Measurements from ENCODE around the gene ZNF496.
"Not testable (repeated sequence)": the region's sequence is repeated elsewhere in the genome, so short reads cannot be mapped to it uniquely, and the experiment has no call there.

Gene ZNF496

DNA sequence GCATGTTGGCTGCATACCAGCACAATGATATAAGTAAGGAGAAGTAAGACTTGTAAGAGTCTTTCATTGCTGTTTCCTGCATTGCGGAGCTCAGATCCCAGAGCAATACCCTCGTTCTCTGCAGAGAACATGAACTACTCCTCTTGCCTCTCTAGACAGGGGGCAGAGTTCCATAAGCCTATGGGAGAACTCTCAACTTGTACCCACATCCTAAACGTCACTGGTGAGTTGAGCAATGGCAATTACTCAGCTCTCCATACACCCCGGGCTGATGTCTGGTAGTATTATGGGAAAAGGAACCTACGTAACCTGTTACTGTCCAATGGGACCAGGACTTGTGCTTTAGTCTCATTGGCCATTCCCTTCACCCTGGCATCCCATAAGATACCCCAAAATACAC is 27.3 kb upstream of the ZNF496 start:
- H3K4me3 ChIP-seq (ENCODE audit: low read length in 2 of 2), result no peak overlapping the region
- no peaks in the 10 kb centered on the region for H3K9me3 ChIP-seq (ENCODE audit: control insufficient read depth in 2 of 2, low read length in 2 of 2)
- H3K27me3 ChIP-seq (ENCODE audit: control insufficient read depth in 1 of 2, insufficient read depth in 2 of 2, low read length in 2 of 2), result peaks cover 7 to 12% of the 10 kb centered on the region in 2 donors
- H3K4me1 ChIP-seq (ENCODE audit: control insufficient read depth, insufficient read depth, low read length), result peaks cover 6% of the 10 kb centered on the region
- no peaks in the 10 kb centered on the region for H3K36me3 ChIP-seq (ENCODE audit: control insufficient read depth in 2 of 2, insufficient read depth in 2 of 2, low read length in 2 of 2)
- H3K27ac ChIP-seq (ENCODE audit: low read length), result no peak overlapping the region
- no peak overlapping the region for H3K9ac ChIP-seq (ENCODE audit: low read length in 2 of 2)

DNA sequence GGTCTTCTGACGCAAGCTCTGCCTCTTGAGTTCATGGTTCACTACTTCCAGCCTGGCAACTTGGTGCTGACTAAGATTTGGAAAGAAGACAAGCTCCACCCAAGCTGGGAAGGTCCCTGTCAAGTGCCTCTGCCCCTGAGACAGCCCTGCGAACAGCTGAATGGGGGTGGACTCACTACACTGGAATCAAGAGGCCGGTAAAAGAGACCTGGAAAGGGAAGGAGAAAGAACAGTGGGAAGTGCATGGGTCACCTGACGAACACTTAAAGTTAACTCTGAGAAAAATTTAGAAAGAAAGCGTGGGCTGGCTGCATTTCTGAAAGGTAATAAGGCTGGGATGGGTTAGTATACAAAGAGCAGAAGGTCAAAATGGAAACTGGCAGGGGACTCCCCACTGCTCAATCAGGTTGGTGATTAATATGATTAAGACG is 26.1 kb upstream of the ZNF496 start:
- H3K36me3 ChIP-seq (ENCODE audit: control insufficient read depth in 2 of 2, insufficient read depth in 2 of 2, low read length in 2 of 2), result no peaks in the 10 kb centered on the region
- H3K4me3 ChIP-seq (ENCODE audit: low read length in 2 of 2), result no peak overlapping the region
- peaks cover 6% of the 10 kb centered on the region for H3K4me1 ChIP-seq (ENCODE audit: control insufficient read depth, insufficient read depth, low read length)
- no peaks in the 10 kb centered on the region for H3K9me3 ChIP-seq (ENCODE audit: control insufficient read depth in 2 of 2, low read length in 2 of 2)
- no peak overlapping the region for H3K9ac ChIP-seq (ENCODE audit: low read length in 2 of 2)
- no peak overlapping the region for H3K27ac ChIP-seq (ENCODE audit: low read length)
- H3K27me3 ChIP-seq (ENCODE audit: control insufficient read depth in 1 of 2, insufficient read depth in 2 of 2, low read length in 2 of 2), result peaks cover 3 to 15% of the 10 kb centered on the region in 2 donors

GRCh38 chr1:247357052-247357780 is 25.5 kb upstream of the ZNF496 start:
- no peak overlapping the region for H3K27ac ChIP-seq (ENCODE audit: low read length)
- H3K4me1 ChIP-seq (ENCODE audit: control insufficient read depth, insufficient read depth, low read length), result peaks cover 6% of the 10 kb centered on the region
- no peak overlapping the region for H3K4me3 ChIP-seq (ENCODE audit: low read length in 2 of 2)

DNA sequence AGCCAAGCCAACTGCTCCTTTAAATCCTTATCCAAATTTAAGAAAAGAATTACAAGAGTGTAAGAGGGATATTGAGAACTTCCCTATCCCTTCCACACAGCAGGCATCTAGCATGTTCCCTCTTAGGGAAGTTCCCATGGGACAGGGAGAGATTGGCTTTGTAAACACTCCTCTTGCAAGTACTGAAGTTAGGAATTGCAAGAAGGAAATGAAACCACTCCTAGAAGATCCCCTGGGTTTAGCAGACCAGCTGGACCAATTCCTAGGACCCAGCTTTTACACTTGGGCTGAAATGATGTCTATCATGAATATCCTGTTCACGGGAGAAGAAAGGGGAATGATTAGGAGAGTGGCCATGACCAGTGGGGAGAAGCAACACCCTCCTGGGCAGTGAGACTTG is 23.5 kb upstream of the ZNF496 start:
- H3K4me1 ChIP-seq (ENCODE audit: control insufficient read depth, insufficient read depth, low read length); H3K4me3 ChIP-seq (ENCODE audit: low read length in 2 of 2); H3K27ac ChIP-seq (ENCODE audit: low read length); H3K9ac ChIP-seq (ENCODE audit: low read length in 2 of 2); H3K36me3 ChIP-seq (ENCODE audit: control insufficient read depth in 2 of 2, insufficient read depth in 2 of 2, low read length in 2 of 2); H3K9me3 ChIP-seq (ENCODE audit: control insufficient read depth in 2 of 2, low read length in 2 of 2): not testable (repeated sequence)
- H3K27me3 ChIP-seq (ENCODE audit: control insufficient read depth in 1 of 2, insufficient read depth in 2 of 2, low read length in 2 of 2), result peaks cover 3 to 15% of the 10 kb centered on the region in 2 donors

More at GRCh38 chr1:247357052-247357780, 25.5 kb upstream of the ZNF496 start:
- H3K27me3 ChIP-seq (ENCODE audit: control insufficient read depth in 1 of 2, insufficient read depth in 2 of 2, low read length in 2 of 2), result peaks cover 3 to 15% of the 10 kb centered on the region in 2 donors
- H3K9me3 ChIP-seq (ENCODE audit: control insufficient read depth in 2 of 2, low read length in 2 of 2), result no peaks in the 10 kb centered on the region
- no peak overlapping the region for H3K9ac ChIP-seq (ENCODE audit: low read length in 2 of 2)
- H3K36me3 ChIP-seq (ENCODE audit: control insufficient read depth in 2 of 2, insufficient read depth in 2 of 2, low read length in 2 of 2), result no peaks in the 10 kb centered on the region

GRCh38 chr1:247352175-247352574 is 20.5 kb upstream of the ZNF496 start:
- peaks cover 4% of the 10 kb centered on the region for H3K4me1 ChIP-seq (ENCODE audit: control insufficient read depth, insufficient read depth, low read length)
- no peak overlapping the region for H3K9ac ChIP-seq (ENCODE audit: low read length in 2 of 2)
- H3K27ac ChIP-seq (ENCODE audit: low read length), result no peak overlapping the region
- H3K36me3 ChIP-seq (ENCODE audit: control insufficient read depth in 2 of 2, insufficient read depth in 2 of 2, low read length in 2 of 2), result no peaks in the 10 kb centered on the region
- H3K9me3 ChIP-seq (ENCODE audit: control insufficient read depth in 2 of 2, low read length in 2 of 2), result no peaks in the 10 kb centered on the region
- peaks cover 8 to 17% of the 10 kb centered on the region in 2 donors for H3K27me3 ChIP-seq (ENCODE audit: control insufficient read depth in 1 of 2, insufficient read depth in 2 of 2, low read length in 2 of 2)
- H3K4me3 ChIP-seq (ENCODE audit: low read length in 2 of 2), result no peak overlapping the region

DNA sequence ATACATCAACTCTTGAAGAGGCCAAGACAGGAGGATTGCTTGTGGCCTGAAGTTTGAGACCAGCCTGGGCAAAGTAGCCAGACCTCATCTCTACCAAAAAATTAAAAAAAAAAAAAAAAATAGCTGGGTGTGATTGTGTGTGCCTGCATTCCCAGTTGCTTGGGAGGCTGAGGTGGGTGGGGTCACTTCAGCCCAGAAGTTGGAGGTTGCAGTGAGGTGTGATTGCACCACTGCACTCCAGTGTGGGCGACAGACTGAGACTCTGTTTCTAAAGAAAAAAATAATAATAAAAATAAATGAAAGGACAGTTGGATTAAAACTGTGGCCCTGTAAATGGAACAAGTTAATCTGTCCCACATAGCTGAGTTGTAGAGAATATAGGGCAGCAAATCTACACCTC is 18.9 kb upstream of the ZNF496 start:
- Histone ChIP-seq H3K4me3 (ENCODE audit: low read length in 2 of 2) (no peak overlapping the region), H3K9me3 (ENCODE audit: control insufficient read depth in 2 of 2, low read length in 2 of 2) (no peaks in the 10 kb centered on the region), H3K9ac (ENCODE audit: low read length in 2 of 2) (no peak overlapping the region), H3K36me3 (ENCODE audit: control insufficient read depth in 2 of 2, insufficient read depth in 2 of 2, low read length in 2 of 2) (no peaks in the 10 kb centered on the region), H3K27me3 (ENCODE audit: control insufficient read depth in 1 of 2, insufficient read depth in 2 of 2, low read length in 2 of 2) (peaks cover 8 to 10% of the 10 kb centered on the region in 2 donors), H3K4me1 (ENCODE audit: control insufficient read depth, insufficient read depth, low read length) (peaks cover 4% of the 10 kb centered on the region), H3K27ac (ENCODE audit: low read length) (no peak overlapping the region)

GRCh38 chr1:247347477-247348222 is 16.0 kb upstream of the ZNF496 start:
- Histone ChIP-seq H3K4me3 (ENCODE audit: low read length in 2 of 2) (peak overlapping the region in 1 of 2 donors; percentile 52), H3K4me1 (ENCODE audit: control insufficient read depth, insufficient read depth, low read length) (peaks cover 8% of the 10 kb centered on the region), H3K27ac (ENCODE audit: low read length) (no peak overlapping the region), H3K9me3 (ENCODE audit: control insufficient read depth in 2 of 2, low read length in 2 of 2) (no peaks in the 10 kb centered on the region), H3K36me3 (ENCODE audit: control insufficient read depth in 2 of 2, insufficient read depth in 2 of 2, low read length in 2 of 2) (no peaks in the 10 kb centered on the region), H3K9ac (ENCODE audit: low read length in 2 of 2) (no peak overlapping the region), H3K27me3 (ENCODE audit: control insufficient read depth in 1 of 2, insufficient read depth in 2 of 2, low read length in 2 of 2) (peaks cover 7 to 8% of the 10 kb centered on the region in 2 donors)

DNA sequence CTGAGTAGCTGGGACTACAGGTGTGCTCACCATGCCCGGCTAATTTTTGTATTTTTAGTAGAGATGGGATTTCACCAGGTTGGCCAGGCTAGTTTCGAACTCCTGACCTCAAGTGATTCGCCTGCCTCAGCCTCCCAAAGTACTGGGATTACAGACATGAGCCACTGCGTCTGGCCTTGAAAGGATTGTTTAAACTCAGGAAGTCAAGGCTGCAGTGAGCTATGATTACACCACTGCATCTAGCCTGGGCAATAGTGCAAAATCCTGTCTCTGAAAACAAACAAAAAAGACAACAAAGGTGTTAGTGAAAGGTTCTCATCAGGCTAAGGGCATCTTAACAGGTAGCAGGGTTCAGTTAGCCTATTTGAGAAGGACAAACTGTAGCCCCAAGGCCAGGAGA is 14.2 kb upstream of the ZNF496 start:
- Histone ChIP-seq H3K4me1 (ENCODE audit: control insufficient read depth, insufficient read depth, low read length) (peaks cover 8% of the 10 kb centered on the region), H3K36me3 (ENCODE audit: control insufficient read depth in 2 of 2, insufficient read depth in 2 of 2, low read length in 2 of 2) (no peaks in the 10 kb centered on the region), H3K9me3 (ENCODE audit: control insufficient read depth in 2 of 2, low read length in 2 of 2) (no peaks in the 10 kb centered on the region), H3K4me3 (ENCODE audit: low read length in 2 of 2) (no peak overlapping the region), H3K27me3 (ENCODE audit: control insufficient read depth in 1 of 2, insufficient read depth in 2 of 2, low read length in 2 of 2) (peaks cover 7 to 8% of the 10 kb centered on the region in 2 donors), H3K27ac (ENCODE audit: low read length) (no peak overlapping the region), H3K9ac (ENCODE audit: low read length in 2 of 2) (no peak overlapping the region)

DNA sequence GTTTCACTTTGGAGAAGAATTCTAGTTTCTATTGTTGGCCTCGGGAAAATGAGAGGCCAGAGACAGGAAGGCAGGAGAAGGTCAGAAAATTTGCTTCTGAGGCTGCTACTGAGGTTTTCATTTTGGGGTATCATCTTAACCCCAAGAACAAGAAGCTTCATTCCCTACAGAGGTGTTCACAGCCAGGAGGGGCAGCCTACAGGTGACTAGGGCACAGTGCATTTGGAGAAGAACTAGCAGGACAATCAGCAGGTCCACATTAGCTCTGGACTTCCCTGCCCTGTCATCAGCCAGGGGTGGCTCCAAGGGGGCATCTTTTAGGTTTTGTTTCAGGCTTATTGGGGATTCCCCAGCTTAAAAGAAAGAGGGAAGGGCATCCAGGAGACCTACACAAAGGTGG is 12.1 kb upstream of the ZNF496 start:
- Histone ChIP-seq H3K27me3 (ENCODE audit: control insufficient read depth in 1 of 2, insufficient read depth in 2 of 2, low read length in 2 of 2) (peaks cover 2 to 3% of the 10 kb centered on the region in 2 donors), H3K36me3 (ENCODE audit: control insufficient read depth in 2 of 2, insufficient read depth in 2 of 2, low read length in 2 of 2) (peaks cover 4 to 6% of the 10 kb centered on the region in 2 donors), H3K9ac (ENCODE audit: low read length in 2 of 2) (no peak overlapping the region), H3K9me3 (ENCODE audit: control insufficient read depth in 2 of 2, low read length in 2 of 2) (no peaks in the 10 kb centered on the region), H3K4me3 (ENCODE audit: low read length in 2 of 2) (no peak overlapping the region), H3K4me1 (ENCODE audit: control insufficient read depth, insufficient read depth, low read length) (peaks cover 8% of the 10 kb centered on the region), H3K27ac (ENCODE audit: low read length) (no peak overlapping the region)

DNA sequence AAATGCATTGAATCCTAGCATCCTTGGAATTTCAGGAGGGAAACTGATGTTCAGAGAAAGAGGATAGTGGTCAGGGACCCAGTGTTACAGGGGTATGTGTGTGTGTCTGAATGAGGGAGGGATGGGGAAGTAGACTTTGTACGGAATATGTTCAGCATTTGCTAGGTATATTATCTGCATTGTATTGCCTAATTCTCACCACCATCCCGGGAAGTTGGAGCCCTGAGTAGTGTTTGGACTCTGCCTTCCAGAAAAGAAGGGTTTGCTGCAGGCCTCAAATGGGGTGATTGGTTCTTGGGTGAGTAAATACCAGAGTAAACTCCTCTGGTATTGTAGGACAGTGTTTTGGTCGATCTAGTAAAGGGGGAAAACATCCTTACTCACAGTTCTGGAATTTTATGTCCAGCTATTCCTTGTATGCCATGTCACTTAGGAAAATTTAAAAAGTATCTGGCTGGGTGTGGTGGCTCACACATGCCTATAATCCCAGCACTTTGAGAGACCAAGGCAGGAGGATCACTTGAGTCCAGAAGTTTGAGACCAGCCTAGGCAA is 7.1 kb upstream of the ZNF496 start:
- H3K27ac ChIP-seq (ENCODE audit: low read length), result no peak overlapping the region
- peaks cover 6 to 7% of the 10 kb centered on the region in 2 donors for H3K36me3 ChIP-seq (ENCODE audit: control insufficient read depth in 2 of 2, insufficient read depth in 2 of 2, low read length in 2 of 2)
- no peak overlapping the region for H3K9ac ChIP-seq (ENCODE audit: low read length in 2 of 2)

More for the DNA sequence above, 7.1 kb upstream of the ZNF496 start:
- peaks cover 1% of the 10 kb centered on the region for H3K4me1 ChIP-seq (ENCODE audit: control insufficient read depth, insufficient read depth, low read length)
- no peak overlapping the region for H3K4me3 ChIP-seq (ENCODE audit: low read length in 2 of 2)
- H3K27me3 ChIP-seq (ENCODE audit: control insufficient read depth in 1 of 2, insufficient read depth in 2 of 2, low read length in 2 of 2), result no peaks in the 10 kb centered on the region
- no peaks in the 10 kb centered on the region for H3K9me3 ChIP-seq (ENCODE audit: control insufficient read depth in 2 of 2, low read length in 2 of 2)

All from stomach smooth muscle (tissue), 2 donors.